HG03066 (cell line): ENCODE results near the gene TEX12.

Experiments
- ATAC-seq: cut with Tn5 transposase; IDR thresholded peaks from one replicate; pipeline ENCODE4 v1.9.1; 2021; ENCODE audit warnings: low read depth; ENCODE audit not compliant: unreplicated experiment

TEX12 gene

DNA sequence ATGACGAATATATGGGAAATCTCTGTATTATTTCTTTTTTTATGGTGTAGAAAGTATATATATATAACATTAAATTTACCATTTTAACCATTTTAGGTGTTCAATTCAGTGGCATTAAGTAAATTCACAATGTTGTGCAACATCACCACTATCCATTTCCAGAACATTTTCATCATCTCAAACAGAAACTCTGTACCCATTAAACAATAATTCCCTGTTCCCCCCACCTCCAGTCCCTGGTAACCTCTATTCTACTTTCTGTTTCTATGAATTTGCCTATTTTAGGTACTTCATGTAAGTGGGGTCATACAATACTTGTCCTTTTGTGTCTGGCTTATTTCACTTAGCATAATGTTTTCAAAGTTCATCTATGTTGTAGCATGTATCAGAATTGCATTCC is 43.7 kb downstream of the TEX12 start:
- no peak for ATAC-seq

- ATAC-seq: no peak
Observed at GRCh38 chr11:112211536-112211935, 44.4 kb downstream of the TEX12 start.

DNA sequence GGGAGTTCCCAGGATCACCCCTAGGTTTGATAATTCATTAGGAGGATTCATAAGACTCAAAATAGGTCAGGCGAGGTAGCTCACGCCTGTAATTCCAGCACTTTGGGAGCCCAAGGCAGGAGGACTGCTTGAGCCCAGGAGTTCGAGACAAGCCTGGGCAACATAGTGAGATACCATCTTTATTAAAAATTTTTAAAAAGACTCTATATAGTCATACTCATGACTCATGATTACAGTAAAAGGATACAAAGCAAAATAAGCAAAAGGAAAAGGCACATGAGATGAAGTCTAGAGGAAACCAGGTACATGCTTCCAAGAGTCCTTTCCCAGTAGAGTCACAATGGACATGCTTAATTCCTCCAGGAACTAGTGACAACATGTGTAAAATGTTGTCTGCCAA is 45.1 kb downstream of the TEX12 start:
- ATAC-seq: no peak

- no peak for ATAC-seq
Observed at GRCh38 chr11:112212710-112213109, 45.5 kb downstream of the TEX12 start.

DNA sequence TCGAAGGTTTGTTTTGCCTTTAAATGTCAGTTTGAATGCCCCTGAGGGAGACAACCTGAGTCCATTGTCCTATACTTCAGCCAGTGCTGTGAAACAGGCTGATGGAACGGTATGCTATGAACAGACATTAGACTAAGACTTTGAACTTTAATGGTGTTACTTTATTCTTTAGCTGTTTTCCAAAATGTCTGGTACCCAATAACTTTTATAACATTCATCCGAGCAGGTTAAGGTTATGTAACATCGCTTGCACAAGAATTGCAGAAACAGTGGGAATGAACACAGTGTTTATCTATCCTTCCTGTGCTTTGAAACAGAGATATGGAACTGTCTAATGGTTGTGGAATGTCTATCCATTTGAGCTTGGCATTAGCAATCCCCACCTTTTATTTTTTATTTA is 46.6 kb downstream of the TEX12 start:
- no peak for ATAC-seq

- no peak for ATAC-seq
Observed at GRCh38 chr11:112215621-112216020, 48.4 kb downstream of the TEX12 start.

GRCh38 chr11:112216561-112217105 is 49.5 kb downstream of the TEX12 start:
- ATAC-seq: no peak

DNA sequence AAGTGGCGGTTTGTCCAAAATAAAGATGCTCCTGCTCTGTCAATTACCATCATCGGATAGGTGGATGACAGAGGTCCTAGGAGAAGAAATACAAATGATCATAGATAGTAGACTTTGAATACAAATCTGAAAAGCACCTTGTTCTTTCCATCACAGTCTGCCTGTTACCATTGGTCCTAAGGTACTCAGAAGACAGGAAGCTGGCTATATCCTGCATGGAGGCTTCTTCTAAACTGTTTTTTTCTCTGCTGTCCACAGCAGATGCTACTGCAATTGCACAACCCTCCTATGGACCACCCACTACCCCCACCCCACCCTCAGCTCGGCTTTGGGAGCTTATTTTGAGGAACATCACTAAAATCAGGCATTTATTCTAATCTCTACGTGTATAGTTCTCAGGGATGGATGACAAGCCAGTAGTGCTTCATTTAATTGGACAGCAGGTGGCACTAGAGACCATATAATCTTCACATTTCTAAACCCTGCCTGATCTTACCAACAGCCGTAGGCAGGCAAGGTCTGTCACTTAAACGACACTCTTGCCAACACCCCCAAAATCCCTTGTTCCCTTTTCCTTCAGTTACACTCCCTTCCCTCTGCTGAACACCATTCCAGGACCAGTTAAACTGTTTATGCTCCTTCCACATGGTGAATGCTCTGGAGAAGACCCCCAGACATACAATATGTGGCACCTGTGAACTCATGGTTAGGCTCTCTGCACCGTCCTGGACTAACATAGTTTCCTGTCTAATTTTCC is 52.5 kb downstream of the TEX12 start:
- peak; percentile 98 for ATAC-seq

GRCh38 chr11:112221274-112221835 is 54.2 kb downstream of the TEX12 start:
- ATAC-seq: no peak
